CD4-positive, alpha-beta T cell treated with Interleukin-21 for 1 hour (primary cell): Measurements from ENCODE around the gene KLF7.

Experiments
- DNase-seq: peaks from one replicate; pipeline ENCODE4 v3.0.0-alpha.2; 2020

KLF7 gene

DNA sequence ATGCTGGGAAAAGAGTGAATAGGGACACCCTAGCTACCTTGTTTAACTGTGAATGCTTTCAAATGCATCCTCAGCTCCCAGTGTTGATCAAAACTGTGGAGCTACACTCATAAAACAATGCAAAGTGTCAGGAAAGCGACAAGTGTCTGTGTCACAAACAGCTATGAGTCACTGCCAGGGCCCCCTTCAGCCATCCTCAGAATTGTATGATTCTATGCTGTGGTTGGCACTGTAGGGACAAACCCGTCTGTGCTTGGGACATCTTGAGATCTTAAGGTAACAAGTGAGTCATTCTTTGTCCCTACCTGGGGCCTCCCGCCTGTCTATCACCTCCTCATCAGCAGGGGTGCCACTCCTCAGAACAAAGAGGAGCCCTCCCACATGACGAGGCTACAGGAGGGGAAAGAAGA lies 42.4 kb downstream of the KLF7 start:
- no peak for DNase-seq

- DNase-seq, result no peak
Measured at GRCh38 chr2:207122651-207123334, 43.0 kb downstream of the KLF7 start.

- DNase-seq, result no peak
Measured at GRCh38 chr2:207121784-207122183, 44.0 kb downstream of the KLF7 start.

GRCh38 chr2:207119048-207119447 lies 46.7 kb downstream of the KLF7 start:
- DNase-seq, result no peak

- no peak for DNase-seq
Measured at GRCh38 chr2:207117668-207118067, 48.1 kb downstream of the KLF7 start.

DNA sequence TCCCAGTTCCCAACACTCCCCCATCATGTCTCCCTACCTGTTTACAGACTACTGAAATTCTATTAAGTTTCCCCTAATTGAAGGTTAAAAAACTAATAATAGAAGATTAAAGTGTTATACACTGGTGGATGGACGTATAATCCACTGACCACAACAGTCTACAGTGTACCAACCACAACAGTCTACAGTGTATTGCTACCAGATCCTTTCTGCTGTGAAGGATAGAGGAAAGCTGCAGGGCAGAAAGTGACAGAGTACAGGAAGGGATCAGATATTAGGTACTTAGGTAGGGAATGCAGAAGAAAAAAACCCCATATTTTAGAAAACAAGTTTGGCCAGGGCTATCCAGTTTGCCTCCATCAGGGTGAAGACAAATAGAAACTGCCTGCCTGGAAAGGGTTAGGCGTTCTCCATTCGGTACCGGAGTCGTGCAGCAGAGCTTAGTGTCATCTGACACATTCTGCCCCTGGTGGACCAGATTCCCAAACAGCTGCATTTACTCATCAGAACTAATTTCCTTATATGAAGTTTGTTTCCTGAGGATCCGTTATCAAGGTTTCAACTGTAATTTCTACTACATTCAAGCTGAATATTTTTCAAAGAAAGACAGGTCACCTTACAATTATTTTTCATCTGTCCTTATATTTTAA lies 49.9 kb downstream of the KLF7 start:
- no peak for DNase-seq

DNA sequence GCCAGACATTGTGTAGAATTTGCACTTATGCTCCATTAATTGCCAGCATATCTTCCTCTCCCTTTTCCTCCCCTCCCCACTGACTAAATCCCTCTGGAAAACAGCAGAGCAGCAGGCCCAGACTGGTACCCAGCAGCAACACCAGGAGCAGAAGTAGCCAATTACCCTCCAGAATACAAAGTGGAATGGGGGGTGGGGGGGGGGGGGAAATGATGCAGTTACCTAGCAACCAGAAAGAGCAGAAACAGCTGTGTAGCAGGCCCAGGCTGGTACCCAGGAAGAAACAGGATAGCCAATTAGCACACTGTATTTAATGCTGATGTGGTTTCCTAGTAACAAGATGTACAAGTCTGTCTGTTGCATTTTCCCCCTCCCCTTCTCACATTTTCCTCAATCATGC lies 52.3 kb downstream of the KLF7 start:
- DNase-seq, result no peak

DNA sequence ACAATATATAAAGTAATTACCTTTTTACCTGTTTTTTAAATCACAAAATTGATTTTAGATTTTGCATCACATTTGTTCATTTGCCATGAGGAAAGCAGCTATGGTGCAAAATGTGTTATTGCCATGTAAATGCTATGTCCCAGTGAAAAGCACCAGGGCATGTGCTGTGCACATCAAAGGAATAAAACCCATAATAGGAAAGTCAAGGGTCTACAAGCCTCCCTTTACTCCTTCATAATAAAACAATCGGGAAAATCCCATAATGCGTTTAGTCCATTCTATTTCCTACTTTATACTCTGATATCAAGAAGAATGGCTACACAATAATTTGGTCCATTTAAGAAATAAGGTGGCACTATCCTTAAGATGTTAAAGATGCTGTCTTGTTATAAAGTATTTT lies 53.0 kb downstream of the KLF7 start:
- no peak for DNase-seq

GRCh38 chr2:207112383-207112782 lies 53.4 kb downstream of the KLF7 start:
- no peak for DNase-seq

DNA sequence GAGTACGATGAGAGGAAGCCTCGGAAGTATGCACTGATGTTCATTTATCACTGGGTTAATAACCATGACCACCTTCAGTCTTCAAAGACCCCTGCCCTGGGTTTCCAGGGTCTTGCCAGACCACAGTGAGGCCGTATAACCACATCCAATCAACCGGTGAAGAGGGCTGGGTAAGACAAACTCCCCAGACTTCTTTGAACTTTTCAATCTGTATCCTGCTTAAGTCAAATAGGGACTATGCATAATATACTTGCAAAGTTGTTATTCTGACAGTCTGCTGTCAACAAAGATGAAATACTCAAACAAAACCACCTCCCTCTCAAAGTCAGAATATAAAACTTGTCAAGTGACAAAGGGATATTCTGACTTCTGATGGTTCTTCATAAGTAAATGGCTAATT lies 54.0 kb downstream of the KLF7 start:
- DNase-seq, result no peak

DNA sequence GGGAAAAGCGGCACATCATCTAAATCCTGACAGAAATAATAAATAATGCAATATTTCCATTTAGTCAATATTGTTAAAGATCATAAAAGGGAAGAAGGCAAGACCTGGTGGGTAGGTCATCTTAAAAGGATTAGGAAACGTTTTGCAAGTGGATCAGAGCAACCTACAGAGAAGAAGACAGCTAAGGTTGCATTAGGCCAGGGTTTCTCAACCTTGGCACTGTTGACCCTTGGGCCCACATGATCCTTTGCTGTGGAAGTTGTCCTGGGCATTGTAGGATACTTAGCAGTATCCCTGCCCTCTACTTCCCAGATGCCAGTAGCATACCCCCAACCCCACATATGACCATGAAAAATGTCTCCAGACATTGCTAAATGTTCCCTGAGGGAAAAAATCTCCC lies 55.0 kb downstream of the KLF7 start:
- DNase-seq, result no peak

- DNase-seq, result no peak
Measured at GRCh38 chr2:207110310-207110709, 55.4 kb downstream of the KLF7 start.

DNA sequence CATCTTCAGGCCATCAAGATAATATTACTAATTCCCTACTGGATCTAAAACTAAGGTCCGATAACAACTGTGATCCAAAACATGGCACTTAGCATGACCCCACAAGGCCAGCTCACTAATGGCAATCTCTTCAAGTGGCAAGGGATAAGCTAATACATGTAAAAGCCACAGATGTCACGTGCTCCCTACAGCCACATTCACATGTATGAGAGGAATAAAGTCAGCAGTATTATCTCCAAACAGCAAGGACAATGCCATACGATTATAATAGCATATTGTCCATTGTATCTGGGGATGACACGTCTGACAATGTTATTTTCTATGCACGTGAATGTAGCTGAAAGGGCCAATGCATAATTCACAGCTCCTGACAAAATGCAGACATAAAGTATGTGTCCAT lies 56.0 kb downstream of the KLF7 start:
- DNase-seq, result no peak

GRCh38 chr2:207108440-207108839 lies 57.3 kb downstream of the KLF7 start:
- DNase-seq, result no peak

- no peak for DNase-seq
Measured at GRCh38 chr2:207107551-207107950, 58.2 kb downstream of the KLF7 start.

- DNase-seq, result no peak
Measured at GRCh38 chr2:207107131-207107530, 58.6 kb downstream of the KLF7 start.

DNA sequence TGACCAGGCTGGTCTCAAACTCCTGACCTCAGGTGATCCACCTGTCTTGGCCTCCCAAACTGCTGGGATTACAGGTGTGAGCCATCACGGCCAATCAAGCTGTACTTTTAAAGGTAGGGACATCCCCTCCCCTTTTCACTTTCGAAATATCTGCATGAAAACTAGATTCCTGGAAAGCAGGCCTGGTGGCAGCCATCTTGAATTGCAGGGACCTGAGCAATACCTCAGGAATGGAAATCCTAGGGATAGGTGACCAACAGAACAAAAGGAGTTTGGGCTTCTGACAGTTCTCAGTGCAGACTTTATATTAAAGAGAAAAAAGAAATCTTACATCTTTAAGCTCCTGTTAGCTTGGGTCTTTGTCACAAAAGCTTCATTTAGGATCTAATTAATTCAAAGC lies 62.6 kb downstream of the KLF7 start:
- DNase-seq, result no peak

DNA sequence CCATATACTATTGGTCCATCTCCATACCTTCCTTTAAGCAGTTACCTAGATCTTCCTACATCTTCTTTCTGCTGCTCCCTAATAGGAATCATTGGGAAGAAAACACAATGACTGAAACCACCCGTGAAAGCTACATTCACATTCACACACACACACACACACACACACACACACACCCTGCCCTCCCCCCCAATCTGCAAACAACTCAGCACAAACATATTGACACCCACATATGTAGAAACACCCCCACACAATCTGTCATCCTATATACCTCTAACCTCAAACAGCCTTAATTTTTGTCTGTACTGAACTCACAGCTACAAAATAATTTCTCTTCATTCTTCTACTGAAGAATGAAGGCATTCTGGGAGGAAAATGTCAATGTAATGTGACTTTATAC lies 63.8 kb downstream of the KLF7 start:
- DNase-seq, result no peak

GRCh38 chr2:207097278-207097677 lies 68.5 kb downstream of the KLF7 start:
- DNase-seq, result no peak

GRCh38 chr2:207095963-207096362 lies 69.8 kb downstream of the KLF7 start:
- no peak for DNase-seq

DNA sequence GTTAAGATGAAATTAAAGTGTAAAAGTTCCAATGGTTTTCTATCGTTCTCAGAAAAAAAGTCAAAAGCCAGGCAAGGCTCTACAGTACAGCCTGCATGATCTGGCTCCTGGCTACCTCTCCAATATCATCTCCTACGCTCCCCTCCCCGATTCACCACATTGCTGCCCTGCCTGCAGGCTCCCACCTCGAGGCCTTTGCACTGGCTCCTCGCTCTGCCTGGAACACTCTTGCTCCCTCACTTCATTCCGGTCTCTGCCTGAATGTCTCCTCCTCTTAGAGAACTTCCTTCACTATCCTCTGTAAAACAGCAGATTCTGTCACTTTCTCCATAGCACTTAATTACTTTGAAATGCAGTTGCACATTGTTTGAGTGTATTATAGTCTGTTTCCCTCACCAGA lies 72.5 kb downstream of the KLF7 start:
- no peak for DNase-seq

DNA sequence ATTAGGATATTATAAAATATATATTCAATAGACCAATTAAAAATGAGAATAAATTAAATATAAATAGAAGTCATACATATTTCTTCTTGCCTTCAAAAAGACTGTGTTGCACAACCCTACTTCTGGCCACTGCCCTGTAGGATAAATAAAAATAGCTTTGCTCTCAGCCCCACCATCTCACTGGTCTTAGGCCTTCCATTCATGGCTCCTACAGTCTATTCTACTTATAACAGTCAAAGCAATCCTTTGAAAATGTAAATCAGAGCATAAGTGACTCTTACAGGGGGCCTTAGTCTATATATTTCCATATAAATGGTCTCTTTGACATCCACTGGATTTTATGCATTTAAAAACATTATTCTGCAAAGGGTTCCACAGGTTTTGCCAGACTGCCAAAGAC lies 72.9 kb downstream of the KLF7 start:
- no peak for DNase-seq

DNA sequence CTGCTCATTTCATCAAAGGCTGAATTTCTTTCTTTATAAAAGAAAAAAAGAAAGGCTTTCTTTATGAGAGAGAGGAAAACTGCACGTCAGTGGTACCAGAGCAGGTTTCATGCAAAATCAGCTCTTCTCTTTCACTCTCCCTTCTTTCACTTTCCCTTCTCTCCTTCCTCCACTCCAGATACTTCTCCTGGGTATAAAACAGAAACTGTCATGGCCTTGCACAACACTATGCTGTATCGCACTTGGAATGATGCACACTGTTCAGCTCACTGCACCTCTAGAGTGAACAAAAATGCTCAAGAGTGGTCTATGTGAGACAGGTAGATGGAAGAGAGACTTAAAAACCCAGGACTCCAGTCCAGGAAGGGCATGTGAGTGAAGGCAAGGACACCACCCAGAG lies 73.8 kb downstream of the KLF7 start:
- no peak for DNase-seq

- no peak for DNase-seq
Measured at GRCh38 chr2:207091176-207091575, 74.6 kb downstream of the KLF7 start.

GRCh38 chr2:207090389-207090788 lies 75.4 kb downstream of the KLF7 start:
- no peak for DNase-seq
